H9 (cell line): Measurements from ENCODE around the gene VTN. TPM values are rescaled to one million over a fixed set of nuclear protein-coding genes. Genes with fewer than 3 reads are reported as not detected.

ENCODE experiments used
- DNase-seq: peaks from one replicate; pipeline ENCODE4 v3.0.0-alpha.2; 2017
- H2AFZ ChIP-seq: one replicate; pipeline ENCODE4 v1.6.1; 2013; ENCODE audit warnings: mild to moderate bottlenecking, low read length, control low read depth, moderate library complexity
- H2AK5ac ChIP-seq: 2 replicates; pipeline ENCODE4 v1.6.1; 2013; ENCODE audit warnings: low read length, control low read depth, mixed read lengths; ENCODE audit not compliant: insufficient read length
- H2BK120ac ChIP-seq: one replicate; pipeline ENCODE4 v1.6.1; 2013; ENCODE audit warnings: low read depth, mild to moderate bottlenecking, low read length, control low read depth, inconsistent platforms; ENCODE audit not compliant: poor library complexity, severe bottlenecking
- H2BK12ac ChIP-seq: 2 replicates; pipeline ENCODE4 v1.6.1; 2013; ENCODE audit warnings: low read length, control low read depth, mixed read lengths, low read depth; ENCODE audit not compliant: insufficient read length
- H2BK15ac ChIP-seq: 2 replicates; pipeline ENCODE4 v1.6.1; 2013; ENCODE audit warnings: low read depth, low read length, control low read depth
- H2BK20ac ChIP-seq: one replicate; pipeline ENCODE4 v1.6.1; 2013; ENCODE audit warnings: low read depth, mild to moderate bottlenecking, low read length, control low read depth, inconsistent platforms; ENCODE audit not compliant: poor library complexity, severe bottlenecking
- H2BK5ac ChIP-seq: 2 replicates; pipeline ENCODE4 v1.6.1; 2013; ENCODE audit warnings: low read length, control low read depth, mixed read lengths; ENCODE audit not compliant: insufficient read length
- H3K14ac ChIP-seq: 2 replicates; pipeline ENCODE4 v1.6.1; 2013; ENCODE audit warnings: low read length, control low read depth; ENCODE audit not compliant: insufficient read depth
- H3K18ac ChIP-seq: 2 replicates; pipeline ENCODE4 v1.6.1; 2013; ENCODE audit warnings: low read depth, mild to moderate bottlenecking, mixed read lengths, low read length, control low read depth; ENCODE audit not compliant: insufficient read length
- H3K23ac ChIP-seq: 2 replicates; pipeline ENCODE4 v1.6.1; 2013; ENCODE audit warnings: low read length, control low read depth, mixed read lengths, low read depth; ENCODE audit not compliant: insufficient read length
- H3K23me2 ChIP-seq: 2 replicates; pipeline ENCODE4 v1.6.1; 2013; ENCODE audit warnings: low read depth, mild to moderate bottlenecking, mixed read lengths, low read length, control low read depth; ENCODE audit not compliant: insufficient read length, poor library complexity, severe bottlenecking
- H3K27ac ChIP-seq: 2 replicates; pipeline ENCODE4 v1.5.1; 2013; ENCODE audit warnings: low read length, control low read depth, mixed read lengths, low read depth; ENCODE audit not compliant: insufficient read length
- H3K27me3 ChIP-seq: 2 replicates; pipeline ENCODE4 v1.6.1; 2013; ENCODE audit warnings: low read length, control low read depth, inconsistent platforms; ENCODE audit not compliant: insufficient read depth
- H3K4ac ChIP-seq: 2 replicates; pipeline ENCODE4 v1.6.1; 2013; ENCODE audit warnings: low read depth, mild to moderate bottlenecking, control low read depth, inconsistent platforms, low read length, moderate library complexity
- H3K4me1 ChIP-seq: 2 replicates; pipeline ENCODE4 v1.6.1; 2013; ENCODE audit warnings: low read length, control low read depth, inconsistent platforms; ENCODE audit not compliant: insufficient read depth
- H3K4me2 ChIP-seq: 2 replicates; pipeline ENCODE4 v1.6.1; 2013; ENCODE audit warnings: low read length, control low read depth, mixed read lengths; ENCODE audit not compliant: insufficient read length, insufficient read depth
- H3K56ac ChIP-seq: 2 replicates; pipeline ENCODE4 v1.6.1; 2013; ENCODE audit warnings: low read depth, mild to moderate bottlenecking, mixed read lengths, low read length, control low read depth; ENCODE audit not compliant: insufficient read length
- H3K79me1 ChIP-seq: 2 replicates; pipeline ENCODE4 v1.6.1; 2013; ENCODE audit warnings: low read depth, mild to moderate bottlenecking, moderate library complexity, low read length, control low read depth, inconsistent platforms; ENCODE audit not compliant: insufficient read depth, poor library complexity, severe bottlenecking
- H3K79me2 ChIP-seq: 2 replicates; pipeline ENCODE4 v1.6.1; 2013; ENCODE audit warnings: low read length, control low read depth, inconsistent platforms; ENCODE audit not compliant: insufficient read depth
- H3K9ac ChIP-seq: 2 replicates; pipeline ENCODE4 v1.6.1; 2013; ENCODE audit warnings: low read length, control low read depth, mixed read lengths; ENCODE audit not compliant: insufficient read length; ENCODE audit errors: extremely low read depth
- H3K9me3 ChIP-seq: one replicate; pipeline ENCODE4 v1.6.1; 2013; ENCODE audit warnings: low read depth, low read length, inconsistent platforms; ENCODE audit not compliant: control insufficient read depth
- H3T11ph ChIP-seq: one replicate; pipeline ENCODE4 v1.6.1; 2013; ENCODE audit warnings: mild to moderate bottlenecking, low read length, control low read depth, inconsistent platforms
- H4K20me1 ChIP-seq: one replicate; pipeline ENCODE4 v1.6.1; 2013; ENCODE audit not compliant: control insufficient read depth, insufficient read length, insufficient read depth
- H4K5ac ChIP-seq: 2 replicates; pipeline ENCODE4 v1.6.1; 2013; ENCODE audit warnings: low read depth, mild to moderate bottlenecking, mixed read lengths, low read length, control low read depth; ENCODE audit not compliant: insufficient read length
- H4K8ac ChIP-seq: replicated peaks from 2 replicates; pipeline ENCODE4 v1.6.1; 2013; ENCODE audit warnings: low read length, control low read depth, mixed read lengths, low read depth; ENCODE audit not compliant: insufficient read length
- H4K91ac ChIP-seq: 2 replicates; pipeline ENCODE4 v1.6.1; 2013; ENCODE audit warnings: low read depth, mild to moderate bottlenecking, moderate library complexity, mixed read lengths, low read length, control low read depth; ENCODE audit not compliant: insufficient read length
- H3K27ac Mint-ChIP-seq, 3 experiments: 2 replicates in 2 of 3; 3 replicates in 1 of 3; pipeline ENCODE4 v1.8.0; 2020 to 2021; ENCODE audit warnings: mixed read lengths in 3 of 3, mild to moderate bottlenecking in 1 of 3, moderate library complexity in 1 of 3
- H3K27me3 Mint-ChIP-seq: 2 replicates; pipeline ENCODE4 v1.8.0; 2021; ENCODE audit warnings: low read depth, mild to moderate bottlenecking, moderate library complexity, mixed read lengths
- H3K36me3 Mint-ChIP-seq, 3 experiments: 2 replicates in 2 of 3; 3 replicates in 1 of 3; pipeline ENCODE4 v1.8.0; 2020 to 2021; ENCODE audit warnings: low read depth in 3 of 3, mixed read lengths in 3 of 3; ENCODE audit not compliant: insufficient read depth in 1 of 3
- H3K4me1 Mint-ChIP-seq, 2 experiments: 2 replicates each; pipeline ENCODE4 v1.8.0; 2020; ENCODE audit warnings: mixed read lengths in 2 of 2
- H3K4me3 Mint-ChIP-seq, 2 experiments: 2 replicates in 1 of 2; 3 replicates in 1 of 2; pipeline ENCODE4 v1.8.0; 2020 to 2021; ENCODE audit warnings: mild to moderate bottlenecking in 2 of 2, mixed read lengths in 2 of 2, moderate library complexity in 1 of 2
- H3K9me3 Mint-ChIP-seq, 2 experiments: 2 replicates in 1 of 2; 3 replicates in 1 of 2; pipeline ENCODE4 v1.8.0; 2020; ENCODE audit warnings: mild to moderate bottlenecking in 2 of 2, mixed read lengths in 2 of 2, moderate library complexity in 1 of 2
- CTCF ChIP-seq: fragments of 200-600 bp; sonication (generic); conservative IDR thresholded peaks from 3 replicates; pipeline ENCODE4 v1.8.0; 2021; ENCODE audit warnings: antibody characterized with exemption, mild to moderate bottlenecking
- whole genome bisulfite sequencing: extraction: QIAGEN DNeasy Blood & Tissue Kit; methylation state at CpG from one replicate; pipeline ENCODE4 v1.1.7; 2013; ENCODE audit warnings: missing lambda C conversion rate, low lambda C conversion rate, mixed read lengths; ENCODE audit not compliant: insufficient read length; ENCODE audit errors: extremely low coverage; 5-methylcytosine and 5-hydroxymethylcytosine counted together
- total RNA-seq: library from RNA; stranded (reverse); gene quantifications from 2 replicates; pipeline ENCODE4 v1.2.1, GENCODE V29; 2021

The VTN gene
- total RNA-seq, 1 experiment from 2014 or later: not detected

- Histone ChIP-seq H3K9ac (no peak overlapping the region), H2BK12ac (no peak overlapping the region), H3K14ac (no peak overlapping the region), H2BK20ac (no peak overlapping the region), H3K9me3 (no peaks in the 10 kb centered on the region), H4K91ac (no peak overlapping the region), H4K8ac (no peak overlapping the region), H3T11ph (no peak overlapping the region), H4K5ac (no peak overlapping the region), H3K79me1 (no peaks in the 10 kb centered on the region), H3K23ac (no peak overlapping the region), H3K27me3 (no peaks in the 10 kb centered on the region), H2AK5ac (no peak overlapping the region), H3K56ac (no peak overlapping the region), H3K27ac (no peak overlapping the region), H3K4me2 (no peak overlapping the region), H2BK120ac (no peak overlapping the region), H2BK15ac (no peak overlapping the region), H3K79me2 (no peaks in the 10 kb centered on the region), H3K4ac (no peak overlapping the region), H4K20me1 (no peaks in the 10 kb centered on the region), H3K18ac (no peak overlapping the region), H3K4me1 (no peaks in the 10 kb centered on the region), H2AFZ (no peak overlapping the region), H2BK5ac (no peak overlapping the region), H3K23me2 (no peaks in the 10 kb centered on the region)
- TF ChIP-seq CTCF: no peak
- 0 out of 7 replicates have a peak overlapping the region, but pooled peaks of 1 of the 3 experiments have one; percentile 28 for H3K27ac Mint-ChIP-seq
- no CpG with 5 or more reads among the region's 19 CpGs for WGBS
- no peak for DNase-seq
- no peak overlapping the region for H3K4me3 Mint-ChIP-seq
- no peaks in the 10 kb centered on the region for H3K27me3 Mint-ChIP-seq
- H3K9me3 Mint-ChIP-seq: no peaks in the 10 kb centered on the region
- peaks cover 22 to 79% (median 66%) of the 10 kb centered on the region in 3 experiments; a peak in 6 of 7 replicates for H3K36me3 Mint-ChIP-seq
- peaks cover 16 to 17% of the 10 kb centered on the region in 2 experiments for H3K4me1 Mint-ChIP-seq
Measured at GRCh38 chr17:28344435-28344901, 25.6 kb downstream of the VTN start.
